ENCODE measurements around the gene LPAR3. TPM values are rescaled to one million over a fixed set of nuclear protein-coding genes. Genes with fewer than 3 reads are reported as not detected.
A peak's percentile ranks its signal among the peaks of the same experiment; 100 is the strongest.

Gene LPAR3
- total RNA-seq, 2 experiments from 2014 or later = 0.74 to 0.94 TPM

DNA sequence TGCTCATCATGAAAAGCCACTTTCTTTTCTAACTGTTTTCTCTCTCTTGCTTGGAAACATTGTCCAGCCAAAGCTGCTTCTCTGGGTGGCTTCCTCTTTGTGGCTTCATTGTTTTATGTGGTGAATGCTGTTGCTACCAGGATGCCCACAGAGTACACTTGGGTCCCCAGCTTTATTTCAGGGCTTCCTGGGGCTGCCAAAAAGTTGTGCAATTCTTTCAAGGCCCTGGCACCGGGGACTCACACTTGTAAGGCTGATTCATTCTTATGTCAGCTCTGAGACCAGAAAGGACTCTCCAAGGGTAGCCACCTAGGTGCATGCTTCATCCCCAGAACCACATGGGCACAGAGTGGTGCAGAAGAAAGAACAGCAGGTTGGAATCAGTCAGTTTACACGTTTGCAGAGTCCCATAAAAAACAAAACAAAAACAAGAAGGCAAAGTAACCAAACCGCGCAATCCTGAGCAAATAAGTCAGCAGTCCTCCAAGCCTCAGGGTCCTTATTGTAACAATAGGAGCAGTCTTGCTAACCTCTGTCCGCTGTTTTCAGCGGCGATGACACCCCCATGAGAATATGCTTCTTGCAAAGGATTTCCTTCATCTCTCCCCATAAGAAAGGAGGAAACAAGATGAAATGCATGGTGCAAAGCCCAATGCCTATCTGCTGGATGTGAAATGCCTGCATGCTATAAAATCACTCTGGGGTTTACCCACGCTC is 112.8 kb downstream of the LPAR3 start:
- Mint-ChIP-seq H3K4me3 (peak overlapping the region; percentile 52), H3K27ac (peak overlapping the region; percentile 75), H3K27me3 (ENCODE audit: low read depth) (peaks cover 4% of the 10 kb centered on the region), H3K4me1 (ENCODE audit: low read depth) (peaks cover 36% of the 10 kb centered on the region), H3K9me3 (ENCODE audit: insufficient read depth) (no peaks in the 10 kb centered on the region), H3K36me3 (ENCODE audit: low read depth) (no peaks in the 10 kb centered on the region)
- DNase-seq (peak; percentile 67), ATAC-seq (peak; percentile 74)
- POLR2A ChIA-PET = interaction anchor here (0.8 kb wide), 1 partner anchor 496 kb away, joined by 3 read pairs; the partner anchor contains the start of gene BCL10
- CTCF ChIA-PET = interaction anchor here (0.6 to 1.8 kb wide), 5 partner anchors 8 to 475 kb away, joined by 3 to 7 read pairs (median 6); no protein-coding TSS in a partner anchor

DNA sequence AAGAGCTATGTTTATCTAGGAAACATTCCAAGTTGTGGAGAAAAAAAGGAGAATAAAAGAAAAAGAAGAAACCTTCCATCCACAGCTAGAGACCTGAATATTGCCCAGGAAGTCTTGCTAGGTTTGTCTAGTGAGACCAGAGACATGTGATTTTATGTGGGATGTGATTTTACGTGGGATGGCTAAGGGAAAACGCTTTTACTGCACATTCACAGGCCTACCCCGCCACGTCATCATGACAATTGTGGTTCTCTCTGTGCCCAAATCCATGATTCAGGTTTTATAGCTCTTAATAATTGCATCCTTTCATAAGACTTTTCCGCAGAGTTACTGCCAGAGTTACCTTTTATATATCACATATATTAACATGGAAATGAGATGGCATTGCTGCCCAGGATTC is 116.4 kb downstream of the LPAR3 start:
- POLR2A ChIA-PET = no interaction called here
- Mint-ChIP-seq H3K4me1 (ENCODE audit: low read depth) (peaks cover 26% of the 10 kb centered on the region), H3K4me3 (no peak overlapping the region), H3K27me3 (ENCODE audit: low read depth) (peaks cover 2% of the 10 kb centered on the region), H3K27ac (no peak overlapping the region), H3K9me3 (ENCODE audit: insufficient read depth) (no peaks in the 10 kb centered on the region), H3K36me3 (ENCODE audit: low read depth) (no peaks in the 10 kb centered on the region)
- DNase-seq (no peak), ATAC-seq (no peak)
- CTCF ChIA-PET = interaction anchor here (0.6 to 3.3 kb wide), 6 partner anchors 13 to 959 kb away, joined by 3 to 19 read pairs (median 3); no protein-coding TSS in a partner anchor

DNA sequence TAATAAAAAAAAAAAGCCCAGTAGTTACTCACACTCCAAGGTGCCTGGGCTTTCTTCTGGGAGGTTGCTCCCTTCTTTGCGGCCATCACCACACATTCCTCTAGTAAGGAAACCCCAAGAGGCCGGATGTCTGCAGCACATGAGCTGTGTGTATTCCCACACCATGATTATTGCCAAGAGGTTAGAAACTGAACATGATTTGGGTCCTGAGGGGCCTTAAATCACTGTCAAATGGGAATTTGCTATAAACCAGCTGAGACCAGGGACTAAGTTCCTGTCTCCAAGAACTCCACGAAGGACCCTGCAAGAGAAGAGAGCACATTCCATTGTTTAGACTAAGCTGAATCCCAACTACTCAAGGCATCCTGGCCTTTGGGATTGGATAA is 117.5 kb downstream of the LPAR3 start:
- peaks cover 16% of the 10 kb centered on the region for H3K4me1 Mint-ChIP-seq (ENCODE audit: low read depth)
- ATAC-seq = no peak
- no peak for DNase-seq
- H3K4me3 Mint-ChIP-seq = no peak overlapping the region
- H3K27ac Mint-ChIP-seq = no peak overlapping the region
- H3K36me3 Mint-ChIP-seq (ENCODE audit: low read depth) = no peaks in the 10 kb centered on the region
- H3K27me3 Mint-ChIP-seq (ENCODE audit: low read depth) = peaks cover under 1% of the 10 kb centered on the region
- POLR2A ChIA-PET = no interaction called here
- H3K9me3 Mint-ChIP-seq (ENCODE audit: insufficient read depth) = no peaks in the 10 kb centered on the region
- CTCF ChIA-PET = interaction anchor here (0.6 to 3.3 kb wide), 3 partner anchors 160 to 198 kb away, joined by 3 to 19 read pairs (median 3); no protein-coding TSS in a partner anchor

DNA sequence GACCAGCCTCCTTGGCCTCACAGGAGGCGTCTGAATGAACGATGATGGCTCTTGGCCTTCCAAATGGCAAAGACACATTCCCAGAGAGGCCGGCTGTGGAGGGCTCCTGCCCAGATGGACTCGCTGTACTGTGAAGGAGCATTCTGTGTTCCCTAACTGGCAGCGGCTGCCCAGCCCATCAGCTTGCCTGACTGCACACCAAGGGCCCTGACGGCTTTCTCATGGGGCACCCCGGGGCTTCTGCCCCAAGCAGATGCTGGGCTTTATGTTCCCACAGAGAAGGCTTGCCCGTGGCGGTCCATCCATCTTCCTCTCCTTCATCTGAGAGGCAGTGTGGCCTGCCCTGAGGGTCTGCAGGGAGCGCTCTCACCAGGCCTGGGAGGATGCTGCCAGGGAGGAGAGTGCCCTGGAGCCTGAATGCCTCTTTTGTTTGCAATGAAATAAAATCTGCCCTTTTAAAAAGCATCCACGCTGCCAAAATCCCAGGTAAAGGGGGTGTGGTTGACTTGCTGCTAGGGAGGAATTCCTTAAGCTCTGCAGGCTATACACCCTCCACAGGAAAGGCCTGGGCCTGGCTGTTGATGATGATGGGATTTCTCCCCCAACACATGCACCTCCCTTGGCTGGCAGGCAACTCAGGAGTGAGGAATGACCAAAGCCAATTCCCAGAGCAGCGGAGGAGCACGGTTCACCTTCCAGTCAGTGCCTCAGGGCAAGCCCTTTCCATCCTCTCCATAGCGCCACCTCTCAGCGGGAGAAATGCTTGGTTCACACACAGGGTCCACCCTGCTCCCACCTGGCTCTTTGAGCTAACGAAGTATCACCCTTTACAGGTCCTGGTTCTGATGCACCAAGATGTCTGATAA is 118.1 kb downstream of the LPAR3 start:
- Mint-ChIP-seq H3K27me3 (ENCODE audit: low read depth) (peaks cover 4% of the 10 kb centered on the region), H3K9me3 (ENCODE audit: insufficient read depth) (no peaks in the 10 kb centered on the region), H3K36me3 (ENCODE audit: low read depth) (no peaks in the 10 kb centered on the region), H3K4me3 (no peak overlapping the region), H3K4me1 (ENCODE audit: low read depth) (peaks cover 10% of the 10 kb centered on the region), H3K27ac (no peak overlapping the region)
- ChIA-PET POLR2A (no interaction called here), CTCF (interaction anchor here (0.8 to 3.3 kb wide), 2 partner anchors 161 kb away, joined by 3 to 19 read pairs; no protein-coding TSS in a partner anchor)
- DNase-seq (no peak), ATAC-seq (no peak)

DNA sequence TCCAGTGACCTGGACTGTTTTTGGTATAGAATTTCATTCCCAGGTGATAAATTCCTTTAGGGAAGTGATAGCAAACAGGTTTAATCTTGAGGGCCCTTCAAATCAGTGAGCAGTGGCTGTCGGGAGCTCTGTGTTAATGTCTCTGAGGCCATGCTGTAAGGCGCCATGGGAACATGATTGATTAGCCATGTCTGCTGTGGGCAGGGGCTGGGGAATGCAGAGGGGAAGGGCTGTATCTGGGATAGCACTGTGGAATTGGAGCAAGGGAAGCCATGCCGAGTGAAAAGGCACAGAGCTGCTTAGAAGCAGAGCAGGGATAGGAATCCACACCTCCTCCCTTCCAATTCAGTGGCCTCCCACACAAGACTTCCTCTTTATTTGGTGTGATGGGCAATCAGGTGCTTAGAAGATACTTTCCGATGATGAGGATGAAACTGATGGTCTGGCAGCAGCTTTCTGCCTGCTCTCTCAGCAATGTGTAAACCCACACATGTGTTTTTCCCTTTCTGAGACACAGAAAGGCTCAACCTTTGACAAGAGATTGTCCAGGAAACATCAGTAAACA is 119.0 kb downstream of the LPAR3 start:
- Mint-ChIP-seq H3K27me3 (ENCODE audit: low read depth) (peaks cover 11% of the 10 kb centered on the region), H3K36me3 (ENCODE audit: low read depth) (no peaks in the 10 kb centered on the region), H3K27ac (no peak overlapping the region), H3K4me3 (no peak overlapping the region), H3K9me3 (ENCODE audit: insufficient read depth) (no peaks in the 10 kb centered on the region), H3K4me1 (ENCODE audit: low read depth) (peaks cover 1% of the 10 kb centered on the region)
- ATAC-seq = no peak
- no peak for DNase-seq
- ChIA-PET CTCF (interaction anchor here (0.8 to 3.1 kb wide), 2 partner anchors 11 to 162 kb away, joined by 3 to 12 read pairs; no protein-coding TSS in a partner anchor), POLR2A (no interaction called here)

DNA sequence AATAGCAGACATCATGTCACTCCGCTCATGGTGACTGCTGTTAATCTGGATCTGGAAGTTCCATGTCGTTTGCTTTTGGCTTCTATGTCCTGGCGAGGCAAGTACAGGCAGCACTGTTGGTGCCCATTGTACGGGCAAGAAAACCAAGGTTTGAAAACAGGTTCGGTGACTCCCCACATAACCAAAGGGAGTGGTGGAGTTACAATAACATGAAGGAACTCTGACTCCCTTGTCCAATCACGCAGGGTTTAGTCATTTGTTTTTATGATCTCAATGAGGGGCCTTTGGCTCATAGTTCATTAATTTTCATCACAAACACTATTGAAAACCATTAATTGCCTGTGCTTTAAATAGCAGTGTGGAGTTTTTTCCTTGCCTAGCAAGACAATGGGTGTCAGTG is 119.8 kb downstream of the LPAR3 start:
- Mint-ChIP-seq H3K9me3 (ENCODE audit: insufficient read depth) (no peaks in the 10 kb centered on the region), H3K4me3 (no peak overlapping the region), H3K4me1 (ENCODE audit: low read depth) (no peaks in the 10 kb centered on the region), H3K27me3 (ENCODE audit: low read depth) (peaks cover 19% of the 10 kb centered on the region), H3K27ac (no peak overlapping the region), H3K36me3 (ENCODE audit: low read depth) (no peaks in the 10 kb centered on the region)
- ATAC-seq (no peak), DNase-seq (no peak)
- ChIA-PET CTCF (interaction anchor here (1.4 to 3.1 kb wide), 6 partner anchors 9 to 329 kb away, joined by 3 to 32 read pairs (median 14); no protein-coding TSS in a partner anchor), POLR2A (no interaction called here)

DNA sequence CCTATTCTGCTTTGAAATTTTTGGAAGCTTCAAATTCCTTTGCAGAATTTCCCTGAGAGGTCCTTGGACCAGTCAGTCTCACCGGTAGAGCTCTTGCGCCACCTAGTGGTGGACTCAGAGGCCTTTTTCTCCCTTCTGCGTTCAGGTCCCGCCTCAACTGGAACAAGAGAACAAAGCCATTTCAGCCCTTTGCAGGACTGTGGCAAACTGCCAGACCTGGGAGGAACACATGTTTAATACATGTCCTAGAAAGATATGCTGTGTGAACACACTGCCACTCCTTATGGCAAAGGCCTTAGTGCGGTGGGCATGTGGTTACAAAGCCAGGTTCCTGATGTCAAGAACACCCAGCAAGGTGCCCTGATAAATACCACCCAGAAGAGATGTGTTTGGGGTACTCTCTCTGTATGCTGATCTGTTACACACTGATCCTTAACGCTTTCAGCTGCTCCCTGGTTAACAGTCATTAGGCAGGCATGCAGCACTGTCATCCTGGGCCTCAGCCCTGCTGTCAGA is 120.5 kb downstream of the LPAR3 start:
- CTCF ChIA-PET = interaction anchor here (0.6 to 3.1 kb wide), 31 partner anchors 9 to 645 kb away, joined by 3 to 32 read pairs (median 3); partner anchors contain the start of gene PRKACB
- Mint-ChIP-seq H3K9me3 (ENCODE audit: insufficient read depth) (no peaks in the 10 kb centered on the region), H3K4me3 (no peak overlapping the region), H3K27me3 (ENCODE audit: low read depth) (peaks cover 23% of the 10 kb centered on the region), H3K4me1 (ENCODE audit: low read depth) (no peaks in the 10 kb centered on the region), H3K36me3 (ENCODE audit: low read depth) (no peaks in the 10 kb centered on the region), H3K27ac (peak overlapping the region; percentile 23)
- ATAC-seq (peak; percentile 76), DNase-seq (peak; percentile 80)
- POLR2A ChIA-PET = no interaction called here

DNA sequence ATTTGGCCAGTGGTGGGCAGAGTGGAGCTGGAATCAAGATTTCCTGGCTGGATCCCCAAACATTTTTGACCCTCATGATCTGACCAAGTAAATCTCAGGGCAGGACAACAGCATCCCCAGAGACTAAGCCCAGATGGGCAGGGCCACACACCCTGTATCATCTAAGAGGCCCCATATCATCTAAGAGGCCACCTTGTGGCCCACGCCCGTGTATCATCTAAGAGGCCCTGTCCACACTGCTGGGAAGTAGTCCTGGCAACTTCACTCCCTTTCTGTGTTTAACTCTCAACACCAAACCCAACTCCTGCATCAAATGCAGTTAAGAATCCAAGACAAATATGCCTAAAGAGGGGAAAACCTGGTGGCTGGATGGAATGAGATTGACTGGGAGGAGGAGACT is 121.1 kb downstream of the LPAR3 start:
- ATAC-seq = peak; percentile 19
- H3K4me3 Mint-ChIP-seq = no peak overlapping the region

DNA sequence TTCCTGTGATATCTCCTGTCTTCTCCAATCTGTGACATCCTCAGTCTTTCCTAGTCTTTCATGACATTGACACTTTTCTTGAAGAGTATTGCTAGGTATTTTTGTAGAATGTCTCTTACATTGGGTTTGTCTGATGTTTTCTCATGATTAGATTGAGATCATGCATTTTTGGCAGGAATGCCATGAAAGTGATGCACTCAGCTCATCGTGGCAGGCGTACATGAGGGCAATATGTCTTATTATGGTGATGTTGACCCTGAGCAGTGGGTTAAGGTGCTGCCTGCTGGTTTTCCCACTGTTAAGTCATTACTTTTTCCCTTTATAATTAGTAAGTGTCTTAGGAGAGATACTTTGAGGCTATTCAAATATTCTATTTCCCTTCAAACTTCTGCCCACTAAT is 122.5 kb downstream of the LPAR3 start:
- ChIA-PET POLR2A (no interaction called here), CTCF (interaction anchor here (2.0 kb wide), 1 partner anchor 12 kb away, joined by 5 read pairs; no protein-coding TSS in a partner anchor)
- DNase-seq = no peak
- no peaks in the 10 kb centered on the region for H3K36me3 Mint-ChIP-seq (ENCODE audit: low read depth)
- no peaks in the 10 kb centered on the region for H3K9me3 Mint-ChIP-seq (ENCODE audit: insufficient read depth)
- no peak overlapping the region for H3K27ac Mint-ChIP-seq
- H3K4me1 Mint-ChIP-seq (ENCODE audit: low read depth) = no peaks in the 10 kb centered on the region
- peaks cover 26% of the 10 kb centered on the region for H3K27me3 Mint-ChIP-seq (ENCODE audit: low read depth)
- no peak for ATAC-seq
- H3K4me3 Mint-ChIP-seq = no peak overlapping the region

More for the DNA sequence above, 121.1 kb downstream of the LPAR3 start:
- Mint-ChIP-seq H3K27me3 (ENCODE audit: low read depth) (peaks cover 23% of the 10 kb centered on the region), H3K36me3 (ENCODE audit: low read depth) (no peaks in the 10 kb centered on the region), H3K9me3 (ENCODE audit: insufficient read depth) (no peaks in the 10 kb centered on the region), H3K27ac (no peak overlapping the region), H3K4me1 (ENCODE audit: low read depth) (no peaks in the 10 kb centered on the region)
- CTCF ChIA-PET = interaction anchor here (0.6 to 3.1 kb wide), 30 partner anchors 9 to 645 kb away, joined by 3 to 32 read pairs (median 3); partner anchors contain the start of gene PRKACB
- POLR2A ChIA-PET = no interaction called here
- no peak for DNase-seq

DNA sequence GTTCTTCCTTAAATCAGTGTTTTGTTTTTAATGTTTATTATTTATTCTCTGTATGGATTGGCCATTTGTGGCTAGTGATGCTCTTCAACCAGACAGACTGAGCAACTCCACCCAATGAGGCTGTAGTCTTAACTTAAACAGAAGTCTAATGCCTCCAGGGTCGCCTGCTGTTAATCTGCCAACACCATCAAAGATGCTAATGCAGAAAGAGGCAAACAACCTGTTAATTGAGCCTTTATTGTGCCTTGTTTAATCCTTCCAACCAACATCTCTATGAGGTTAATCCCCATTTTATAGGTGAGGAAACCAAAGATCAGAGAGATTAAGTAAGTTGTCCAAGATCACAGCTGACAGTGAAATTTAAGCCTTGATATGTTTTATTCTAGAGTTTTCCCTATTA is 123.4 kb downstream of the LPAR3 start:
- H3K36me3 Mint-ChIP-seq (ENCODE audit: low read depth) = no peaks in the 10 kb centered on the region
- no peak overlapping the region for H3K4me3 Mint-ChIP-seq
- DNase-seq (no peak), ATAC-seq (no peak)
- H3K27ac Mint-ChIP-seq = no peak overlapping the region
- peaks cover 31% of the 10 kb centered on the region for H3K27me3 Mint-ChIP-seq (ENCODE audit: low read depth)
- CTCF ChIA-PET = interaction anchor here (2.0 kb wide), 1 partner anchor 13 kb away, joined by 5 read pairs; no protein-coding TSS in a partner anchor
- H3K4me1 Mint-ChIP-seq (ENCODE audit: low read depth) = no peaks in the 10 kb centered on the region
- POLR2A ChIA-PET = interaction anchor here (0.7 kb wide), 1 partner anchor 172 kb away, joined by 3 read pairs; no protein-coding TSS in a partner anchor
- no peaks in the 10 kb centered on the region for H3K9me3 Mint-ChIP-seq (ENCODE audit: insufficient read depth)

DNA sequence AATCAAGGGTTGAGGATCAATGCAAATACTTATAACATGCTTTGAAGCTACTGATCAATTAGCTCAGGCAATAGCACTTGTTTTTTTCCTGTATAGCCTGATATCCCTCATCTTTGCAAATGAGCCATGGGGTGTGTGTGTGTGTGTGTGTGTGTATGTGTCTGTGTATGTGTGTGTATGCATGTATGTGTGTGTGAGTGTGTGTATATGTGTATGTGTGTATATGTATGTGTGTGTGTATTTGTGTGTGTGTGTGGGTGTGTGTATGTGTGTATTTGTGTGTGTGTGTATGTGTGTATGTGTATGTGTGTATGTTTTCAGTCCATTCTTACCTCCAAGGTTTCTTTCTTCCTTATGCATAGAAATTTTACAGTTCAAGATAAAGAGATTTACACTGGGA is 124.4 kb downstream of the LPAR3 start:
- no peaks in the 10 kb centered on the region for H3K36me3 Mint-ChIP-seq (ENCODE audit: low read depth)
- H3K27ac Mint-ChIP-seq = no peak overlapping the region
- ATAC-seq (no peak), DNase-seq (no peak)
- H3K4me1 Mint-ChIP-seq (ENCODE audit: low read depth) = no peaks in the 10 kb centered on the region
- ChIA-PET CTCF (interaction anchor here (2.0 kb wide), 1 partner anchor 14 kb away, joined by 5 read pairs; no protein-coding TSS in a partner anchor), POLR2A (no interaction called here)
- no peaks in the 10 kb centered on the region for H3K9me3 Mint-ChIP-seq (ENCODE audit: insufficient read depth)
- peaks cover 31% of the 10 kb centered on the region for H3K27me3 Mint-ChIP-seq (ENCODE audit: low read depth)
- no peak overlapping the region for H3K4me3 Mint-ChIP-seq

Data from activated CD8-positive, alpha-beta T cell treated with anti-CD3 and anti-CD28 coated beads, Interleukin-2, amount 10 ng/mL, durations not matched to agents 7 days and 5 days (primary cell).